Ovary (tissue), 3 donors: ENCODE data around the gene PTN.

Experiments used
- CTCF ChIP-seq, 3 donors: fragments of 450-650 bp in 2 of 3; fragments of 200-600 bp in 1 of 3; IDR thresholded peaks; one replicate each; pipeline versions ENCODE4 v1.5.1 to v1.8.0; 2016 to 2022; ENCODE audit warnings: antibody characterized with exemption in 3 of 3, mild to moderate bottlenecking in 1 of 3
- POLR2A ChIP-seq: fragments of 450-650 bp; IDR thresholded peaks from one replicate; pipeline ENCODE4 v1.6.1; 2017; ENCODE audit warnings: antibody characterized with exemption, mild to moderate bottlenecking, moderate library complexity
- donor health status: DM: no; HTN: no; CAD: no.

- no peak for TF ChIP-seq CTCF (IDR thresholded peaks at IDR 0.05)
- TF ChIP-seq POLR2A, result no peak
Observed at GRCh38 chr7:137243741-137244140, 99.8 kb downstream of the PTN start.
